Subcutaneous abdominal adipose tissue (tissue), 5 donors: ENCODE results near the gene FAM237A.

Source experiments
- H3K27ac ChIP-seq: one replicate; pipeline ENCODE4 v1.7.0; 2013; ENCODE audit warnings: low read depth, mild to moderate bottlenecking, inconsistent platforms, low read length, moderate library complexity
- H3K27me3 ChIP-seq, 5 donors: one replicate each; pipeline ENCODE4 v1.7.0; 2013; ENCODE audit warnings: low read length in 5 of 5, inconsistent platforms in 1 of 5; ENCODE audit not compliant: control insufficient read depth in 5 of 5, insufficient read depth in 4 of 5
- H3K36me3 ChIP-seq, 5 donors: one replicate each; pipeline ENCODE4 v1.7.0; 2013; ENCODE audit warnings: low read length in 5 of 5; ENCODE audit not compliant: control insufficient read depth in 5 of 5, insufficient read depth in 5 of 5
- H3K4me1 ChIP-seq, 5 donors: one replicate each; pipeline ENCODE4 v1.7.0; 2013; ENCODE audit warnings: low read length in 5 of 5, mild to moderate bottlenecking in 3 of 5, moderate library complexity in 1 of 5; ENCODE audit not compliant: control insufficient read depth in 5 of 5, insufficient read depth in 5 of 5
- H3K4me3 ChIP-seq, 5 donors: one replicate each; pipeline ENCODE4 v1.7.0; 2013; ENCODE audit warnings: low read length in 5 of 5, low read depth in 1 of 5
- H3K9ac ChIP-seq, 5 donors: one replicate each; pipeline ENCODE4 v1.7.0; 2013; ENCODE audit warnings: low read length in 5 of 5, mild to moderate bottlenecking in 4 of 5, moderate library complexity in 3 of 5
- H3K9me3 ChIP-seq, 5 donors: one replicate each; pipeline ENCODE4 v1.7.0; 2013; ENCODE audit warnings: low read length in 5 of 5; ENCODE audit not compliant: control insufficient read depth in 5 of 5
- donor health status: healthy.
- donor health status: healthy.
- donor health status: healthy.
- donor health status: healthy.
- donor health status: healthy.

Gene FAM237A

GRCh38 chr2:206683546-206683945 is 41.3 kb downstream of the FAM237A start:
- H3K27me3 ChIP-seq = peaks cover 0 to 8% (median 0%) of the 10 kb centered on the region in 5 donors
- H3K4me3 ChIP-seq = no peak overlapping the region
- no peak overlapping the region for H3K27ac ChIP-seq
- H3K9me3 ChIP-seq = no peaks in the 10 kb centered on the region
- H3K4me1 ChIP-seq = no peaks in the 10 kb centered on the region
- H3K9ac ChIP-seq = no peak overlapping the region
- H3K36me3 ChIP-seq = no peaks in the 10 kb centered on the region

- Histone ChIP-seq H3K4me3 (no peak overlapping the region), H3K36me3 (no peaks in the 10 kb centered on the region)
Observed at GRCh38 chr2:206688453-206688852, 46.2 kb downstream of the FAM237A start.

GRCh38 chr2:206688990-206689389 is 46.7 kb downstream of the FAM237A start:
- Histone ChIP-seq H3K27me3 (peaks cover 0 to 8% (median 0%) of the 10 kb centered on the region in 5 donors), H3K4me1 (no peaks in the 10 kb centered on the region), H3K9ac (no peak overlapping the region), H3K9me3 (no peaks in the 10 kb centered on the region), H3K4me3 (no peak overlapping the region), H3K36me3 (no peaks in the 10 kb centered on the region), H3K27ac (no peak overlapping the region)

More at GRCh38 chr2:206688453-206688852, 46.2 kb downstream of the FAM237A start:
- H3K9ac ChIP-seq = no peak overlapping the region
- H3K4me1 ChIP-seq = no peaks in the 10 kb centered on the region
- peaks cover 0 to 8% (median 0%) of the 10 kb centered on the region in 5 donors for H3K27me3 ChIP-seq
- no peaks in the 10 kb centered on the region for H3K9me3 ChIP-seq
- no peak overlapping the region for H3K27ac ChIP-seq

- no peaks in the 10 kb centered on the region for H3K9me3 ChIP-seq
- H3K36me3 ChIP-seq = no peaks in the 10 kb centered on the region
- no peaks in the 10 kb centered on the region for H3K4me1 ChIP-seq
- no peak overlapping the region for H3K27ac ChIP-seq
- H3K9ac ChIP-seq = peak overlapping the region in 1 of 5 donors; percentile 4
- H3K27me3 ChIP-seq = no peaks in the 10 kb centered on the region
- H3K4me3 ChIP-seq = no peak overlapping the region
Observed at GRCh38 chr2:206692971-206693370, 50.7 kb downstream of the FAM237A start.

GRCh38 chr2:206693399-206694137 is 51.3 kb downstream of the FAM237A start:
- H3K9ac ChIP-seq = peak overlapping the region in 1 of 5 donors; percentile 4
- no peaks in the 10 kb centered on the region for H3K36me3 ChIP-seq
- H3K4me1 ChIP-seq = no peaks in the 10 kb centered on the region
- no peaks in the 10 kb centered on the region for H3K27me3 ChIP-seq
- H3K9me3 ChIP-seq = no peaks in the 10 kb centered on the region
- H3K4me3 ChIP-seq = no peak overlapping the region
- H3K27ac ChIP-seq = no peak overlapping the region

- no peak overlapping the region for H3K9ac ChIP-seq
- no peaks in the 10 kb centered on the region for H3K36me3 ChIP-seq
- H3K4me1 ChIP-seq = no peaks in the 10 kb centered on the region
- no peaks in the 10 kb centered on the region for H3K9me3 ChIP-seq
- H3K27ac ChIP-seq = no peak overlapping the region
- H3K4me3 ChIP-seq = no peak overlapping the region
- H3K27me3 ChIP-seq = peaks cover 0 to 4% (median 2%) of the 10 kb centered on the region in 5 donors
Observed at GRCh38 chr2:206696910-206697309, 54.6 kb downstream of the FAM237A start.

- no peak overlapping the region for H3K9ac ChIP-seq
Observed at GRCh38 chr2:206698811-206699210, 56.5 kb downstream of the FAM237A start.

More at GRCh38 chr2:206698811-206699210, 56.5 kb downstream of the FAM237A start:
- Histone ChIP-seq H3K27ac (no peak overlapping the region), H3K9me3 (no peaks in the 10 kb centered on the region), H3K27me3 (peaks cover 0 to 4% (median 2%) of the 10 kb centered on the region in 5 donors), H3K4me1 (no peaks in the 10 kb centered on the region), H3K36me3 (no peaks in the 10 kb centered on the region), H3K4me3 (no peak overlapping the region)
